Measurements from ENCODE around the gene BRD3.

Gene BRD3

DNA sequence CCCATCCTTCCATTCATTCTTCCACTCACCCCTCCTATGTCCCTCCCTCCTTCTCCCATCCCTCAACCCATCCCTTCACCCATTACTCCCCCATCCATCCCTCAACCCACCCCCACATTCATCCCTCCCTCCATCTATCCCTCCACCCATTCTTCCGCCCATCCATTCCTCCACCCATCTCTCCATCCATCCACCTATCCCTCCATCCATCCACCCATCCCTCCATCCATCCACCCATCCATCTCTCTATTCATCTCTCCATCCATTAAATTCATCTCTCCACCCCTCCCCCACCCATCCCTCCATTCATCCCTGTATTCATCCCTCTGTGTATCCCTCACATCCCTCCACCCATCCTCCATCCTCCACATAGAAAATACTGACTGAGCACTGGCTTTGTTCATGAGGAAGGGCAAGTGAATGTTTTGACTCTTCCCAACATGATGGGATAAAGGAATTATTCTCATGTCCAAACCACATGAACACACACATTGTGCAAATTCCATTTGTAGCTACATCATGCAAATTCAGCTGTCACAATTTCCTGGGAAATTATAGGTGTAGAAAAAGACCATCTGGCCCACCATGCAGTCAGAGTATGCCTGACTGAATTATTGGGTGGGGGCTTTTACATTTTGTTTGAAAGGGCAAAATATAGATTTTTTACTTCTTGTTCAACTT lies 68.8 kb downstream of the BRD3 start:
- TF ChIP-seq, protein P1, sequence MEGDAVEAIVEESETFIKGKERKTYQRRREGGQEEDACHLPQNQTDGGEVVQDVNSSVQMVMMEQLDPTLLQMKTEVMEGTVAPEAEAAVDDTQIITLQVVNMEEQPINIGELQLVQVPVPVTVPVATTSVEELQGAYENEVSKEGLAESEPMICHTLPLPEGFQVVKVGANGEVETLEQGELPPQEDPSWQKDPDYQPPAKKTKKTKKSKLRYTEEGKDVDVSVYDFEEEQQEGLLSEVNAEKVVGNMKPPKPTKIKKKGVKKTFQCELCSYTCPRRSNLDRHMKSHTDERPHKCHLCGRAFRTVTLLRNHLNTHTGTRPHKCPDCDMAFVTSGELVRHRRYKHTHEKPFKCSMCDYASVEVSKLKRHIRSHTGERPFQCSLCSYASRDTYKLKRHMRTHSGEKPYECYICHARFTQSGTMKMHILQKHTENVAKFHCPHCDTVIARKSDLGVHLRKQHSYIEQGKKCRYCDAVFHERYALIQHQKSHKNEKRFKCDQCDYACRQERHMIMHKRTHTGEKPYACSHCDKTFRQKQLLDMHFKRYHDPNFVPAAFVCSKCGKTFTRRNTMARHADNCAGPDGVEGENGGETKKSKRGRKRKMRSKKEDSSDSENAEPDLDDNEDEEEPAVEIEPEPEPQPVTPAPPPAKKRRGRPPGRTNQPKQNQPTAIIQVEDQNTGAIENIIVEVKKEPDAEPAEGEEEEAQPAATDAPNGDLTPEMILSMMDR (IDR thresholded peaks at IDR 0.05; ENCODE audit: borderline replicate concordance, insufficient read depth, low read depth, low read length) = no peak
- H3K4me3 ChIP-seq (ENCODE audit: low read depth, low read length) = no peak overlapping the region

DNA sequence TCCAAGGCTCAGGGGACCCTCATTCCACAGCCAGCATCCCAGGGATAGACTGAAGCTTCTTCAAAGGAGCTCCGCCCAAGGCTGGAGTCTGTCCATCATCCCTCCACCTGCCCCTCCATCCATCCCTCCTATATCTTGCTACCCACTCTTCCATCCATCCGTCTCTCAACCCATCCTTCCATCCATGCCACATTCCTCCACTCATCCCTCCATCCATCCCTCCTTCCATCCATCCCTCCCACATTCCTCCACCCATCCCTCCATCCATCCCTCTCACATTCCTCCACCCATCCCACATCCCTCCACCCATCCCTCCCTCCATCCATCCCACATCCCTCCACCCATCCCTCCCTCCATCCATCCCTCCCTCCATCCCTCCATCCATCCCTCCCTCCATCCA lies 70.2 kb downstream of the BRD3 start:
- TF ChIP-seq, protein P1 (IDR thresholded peaks at IDR 0.05; ENCODE audit: borderline replicate concordance, insufficient read depth, low read depth, low read length) = no peak
- no peak overlapping the region for H3K4me3 ChIP-seq (ENCODE audit: low read depth, low read length)

DNA sequence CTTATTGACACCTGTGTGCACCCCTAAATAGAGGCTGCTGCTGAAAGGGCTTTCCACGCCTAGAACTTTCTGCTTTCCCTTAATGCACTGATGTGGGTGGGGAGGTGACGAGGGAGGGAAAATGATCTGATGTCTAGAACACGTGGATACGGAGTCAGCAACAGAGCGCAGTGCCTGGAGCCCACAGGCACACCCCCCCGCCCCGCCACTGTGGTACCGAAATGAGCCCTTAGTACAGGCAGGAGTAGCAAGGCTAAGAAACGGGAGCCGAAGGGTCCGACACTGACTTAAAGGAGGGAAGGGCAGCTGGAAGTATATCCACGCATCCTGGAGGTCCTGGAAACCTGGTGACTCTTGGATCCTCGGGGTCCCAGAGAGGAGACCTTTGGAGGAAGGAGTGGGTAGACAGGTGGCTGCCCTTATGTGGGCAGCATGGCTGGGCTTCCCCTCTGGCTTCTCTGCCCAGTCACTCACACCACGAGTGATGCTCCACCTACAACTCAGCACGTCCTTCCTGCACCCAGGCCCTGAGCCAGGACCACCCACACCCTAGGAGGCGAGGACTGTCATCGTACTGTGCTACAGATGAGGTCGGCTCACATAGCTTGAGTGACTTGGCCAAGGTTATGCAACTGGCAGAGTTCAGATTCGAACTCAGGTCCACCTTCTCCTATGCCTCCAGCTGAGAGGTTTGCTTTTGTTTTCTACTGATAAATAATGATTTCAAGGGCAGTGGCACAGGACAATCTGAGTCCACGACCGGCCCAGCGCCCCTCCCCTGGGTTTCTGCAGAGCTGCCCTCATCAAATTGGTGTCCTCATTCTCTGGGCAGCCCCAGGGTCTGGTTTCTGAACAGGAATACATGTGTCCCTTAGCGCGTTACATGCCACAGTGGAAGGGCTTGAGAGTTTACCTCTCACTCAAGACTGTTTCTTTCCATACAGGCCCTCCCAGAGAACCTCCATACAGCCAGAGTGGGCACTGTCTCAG lies 71.0 kb downstream of the BRD3 start:
- no peak overlapping the region for H3K4me3 ChIP-seq (ENCODE audit: low read depth, low read length)
- TF ChIP-seq, protein P1 (IDR thresholded peaks at IDR 0.05; ENCODE audit: borderline replicate concordance, insufficient read depth, low read depth, low read length) = no peak

DNA sequence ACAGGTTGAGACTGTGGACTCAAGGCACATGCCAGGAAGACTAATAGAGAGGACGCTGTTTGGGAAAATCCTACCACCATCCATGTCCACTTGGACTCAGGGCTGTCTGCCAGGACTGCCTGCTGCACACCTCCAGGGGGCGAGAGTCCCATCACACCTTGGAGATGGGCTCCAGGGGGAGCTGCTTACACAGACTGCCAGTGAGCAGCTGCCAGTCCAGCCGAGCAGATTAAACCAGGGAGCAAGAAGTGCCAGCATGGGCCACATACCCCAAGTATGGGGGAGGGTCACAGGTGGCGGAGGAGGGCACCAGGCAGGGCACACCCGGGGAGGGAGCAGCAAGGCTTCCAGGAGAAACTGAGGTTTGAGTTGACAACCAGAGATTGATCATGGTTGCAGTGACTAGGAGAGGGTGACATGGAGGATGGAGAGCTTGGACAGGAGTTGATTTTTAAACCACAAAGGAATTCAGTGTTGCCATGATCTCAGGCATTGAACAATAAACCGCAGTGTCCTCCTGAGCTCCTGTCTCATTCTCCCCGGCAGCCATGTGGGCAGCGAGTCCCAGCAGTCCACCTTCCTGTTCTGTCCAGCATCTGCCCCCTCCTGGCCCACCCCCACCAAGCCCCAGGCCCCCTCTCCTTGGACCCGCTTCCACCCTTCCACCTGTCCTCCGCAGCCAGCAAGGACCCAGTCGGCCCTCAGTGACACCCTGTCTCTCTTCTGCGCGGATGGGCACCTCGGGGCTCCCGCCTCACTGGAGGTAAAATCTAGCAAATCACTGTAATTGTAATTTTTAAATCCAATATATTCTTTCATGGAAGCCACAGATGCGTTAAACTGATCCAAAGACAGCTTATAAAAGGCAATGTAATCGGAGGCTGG lies 72.6 kb downstream of the BRD3 start:
- H3K4me3 ChIP-seq (ENCODE audit: low read depth, low read length) = no peak overlapping the region

DNA sequence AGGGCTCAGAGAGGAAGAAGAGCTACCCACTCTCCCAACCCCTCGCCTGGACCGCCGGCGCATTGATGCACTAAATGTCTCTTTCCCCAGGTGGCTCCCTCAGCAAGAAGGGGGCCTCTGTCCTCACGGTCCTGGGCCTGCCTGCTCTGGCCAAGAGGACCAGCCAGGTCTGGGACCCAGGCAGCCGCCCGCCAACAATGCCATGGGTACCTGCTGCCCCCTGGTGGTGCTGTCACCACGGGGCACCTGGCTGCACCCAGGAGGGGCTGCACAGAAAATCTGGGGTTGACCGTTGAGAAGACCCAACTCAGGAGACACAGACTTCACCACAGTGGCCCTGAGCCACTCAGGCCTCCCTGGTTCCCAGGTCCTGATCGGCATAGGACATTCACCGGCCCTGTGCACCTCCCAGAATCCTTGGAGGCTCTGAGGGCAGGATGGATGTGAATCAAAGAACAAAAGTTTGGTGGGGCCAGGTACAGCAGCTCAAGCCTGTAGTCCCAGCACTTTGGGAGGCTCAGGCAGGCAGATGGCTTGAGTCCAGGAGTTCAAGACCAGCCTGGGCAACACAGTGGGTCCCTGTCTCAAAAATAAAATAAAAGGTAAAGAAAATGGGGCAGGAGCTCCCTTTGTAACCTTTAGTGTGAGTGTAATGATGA lies 73.3 kb downstream of the BRD3 start:
- H3K4me3 ChIP-seq (ENCODE audit: low read depth, low read length) = no peak overlapping the region
- TF ChIP-seq, protein P1 (IDR thresholded peaks at IDR 0.05; ENCODE audit: borderline replicate concordance, insufficient read depth, low read depth, low read length) = peak; percentile 98

More for the DNA sequence above, 72.6 kb downstream of the BRD3 start:
- TF ChIP-seq, protein P1 (IDR thresholded peaks at IDR 0.05; ENCODE audit: borderline replicate concordance, insufficient read depth, low read depth, low read length) = peak; percentile 31; the same call in 1 of the 2 replicates

DNA sequence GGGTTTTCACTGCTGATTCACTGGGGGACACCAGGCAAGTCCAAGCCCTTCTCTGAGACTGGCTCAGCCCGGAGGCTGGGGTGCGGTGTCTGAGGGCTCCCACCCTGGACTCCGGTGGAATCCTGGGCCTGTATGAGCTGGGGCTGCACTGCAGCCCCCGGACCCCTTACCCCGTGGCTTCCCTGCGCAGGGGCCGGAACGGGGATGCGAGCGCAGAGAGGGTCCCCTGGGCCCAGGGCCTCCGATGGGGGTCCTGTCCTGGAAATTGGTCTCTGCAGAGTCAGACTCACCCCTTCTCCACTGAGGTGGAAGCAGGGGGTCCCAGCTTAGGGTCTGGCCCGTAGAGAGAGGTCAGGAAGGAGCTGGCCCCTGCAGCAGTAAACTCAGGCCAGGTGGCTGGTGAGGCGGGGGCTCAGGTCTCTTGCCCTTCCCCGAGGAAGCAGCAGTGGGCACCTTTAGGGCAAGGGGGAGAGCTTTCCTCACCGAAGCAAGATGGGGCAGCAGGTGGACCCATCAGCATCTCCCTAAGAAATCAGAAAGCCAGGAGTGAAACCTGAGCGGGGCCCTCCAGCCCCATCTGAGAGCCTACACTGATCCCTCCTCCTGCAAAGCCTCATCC lies 74.1 kb downstream of the BRD3 start:
- TF ChIP-seq, protein P1 (IDR thresholded peaks at IDR 0.05; ENCODE audit: borderline replicate concordance, insufficient read depth, low read depth, low read length) = no peak

More for the DNA sequence above, 74.1 kb downstream of the BRD3 start:
- peak overlapping the region; percentile 64 for H3K4me3 ChIP-seq (ENCODE audit: low read depth, low read length)

Measured in GM12875 (cell line).